HS-27A (cell line): Measurements from ENCODE around the gene PPP4R1.

Experiments used
- DNase-seq: peaks from one replicate; pipeline ENCODE4 v3.0.0-alpha.2; 2012; ENCODE audit warnings: low read depth, missing footprints

PPP4R1 gene

GRCh38 chr18:9546468-9546867, 67.9 kb downstream of the PPP4R1 start:
- DNase-seq, result no peak

- no peak for DNase-seq
These were observed 69.3 kb downstream of the PPP4R1 start for GRCh38 chr18:9545029-9545428.

GRCh38 chr18:9542924-9543323, 71.4 kb downstream of the PPP4R1 start:
- no peak for DNase-seq

GRCh38 chr18:9539938-9540337, 74.4 kb downstream of the PPP4R1 start:
- DNase-seq, result no peak

GRCh38 chr18:9539283-9539682, 75.1 kb downstream of the PPP4R1 start:
- DNase-seq, result no peak

GRCh38 chr18:9537677-9538076, 76.7 kb downstream of the PPP4R1 start:
- no peak for DNase-seq

GRCh38 chr18:9536354-9537152, 77.8 kb downstream of the PPP4R1 start:
- DNase-seq, result no peak

GRCh38 chr18:9535430-9535991, 78.8 kb downstream of the PPP4R1 start:
- no peak for DNase-seq

GRCh38 chr18:9534844-9535243, 79.5 kb downstream of the PPP4R1 start:
- no peak for DNase-seq

- no peak for DNase-seq
These were observed 82.5 kb downstream of the PPP4R1 start for GRCh38 chr18:9531791-9532410.

- no peak for DNase-seq
These were observed 83.9 kb downstream of the PPP4R1 start for GRCh38 chr18:9530226-9531009.

GRCh38 chr18:9526458-9526857, 87.9 kb downstream of the PPP4R1 start:
- DNase-seq, result no peak

- DNase-seq, result no peak
These were observed 91.4 kb downstream of the PPP4R1 start for GRCh38 chr18:9522952-9523351.

- DNase-seq, result no peak
These were observed 92.6 kb downstream of the PPP4R1 start for GRCh38 chr18:9521770-9522169.

- DNase-seq, result no peak
These were observed 93.7 kb downstream of the PPP4R1 start for GRCh38 chr18:9520666-9521065.

GRCh38 chr18:9519399-9519798, 95.0 kb downstream of the PPP4R1 start:
- no peak for DNase-seq

GRCh38 chr18:9517869-9518268, 96.5 kb downstream of the PPP4R1 start:
- DNase-seq, result no peak

- DNase-seq, result peak; percentile 19
These were observed 97.8 kb downstream of the PPP4R1 start for GRCh38 chr18:9516437-9517064.

- peak; percentile 58 for DNase-seq
These were observed 100.3 kb downstream of the PPP4R1 start for GRCh38 chr18:9513971-9514512.

- no peak for DNase-seq
These were observed 105.8 kb downstream of the PPP4R1 start for GRCh38 chr18:9508446-9509025.

GRCh38 chr18:9507565-9508088, 106.7 kb downstream of the PPP4R1 start:
- DNase-seq, result no peak
